ENCODE results near the gene GPC3.

DNA sequence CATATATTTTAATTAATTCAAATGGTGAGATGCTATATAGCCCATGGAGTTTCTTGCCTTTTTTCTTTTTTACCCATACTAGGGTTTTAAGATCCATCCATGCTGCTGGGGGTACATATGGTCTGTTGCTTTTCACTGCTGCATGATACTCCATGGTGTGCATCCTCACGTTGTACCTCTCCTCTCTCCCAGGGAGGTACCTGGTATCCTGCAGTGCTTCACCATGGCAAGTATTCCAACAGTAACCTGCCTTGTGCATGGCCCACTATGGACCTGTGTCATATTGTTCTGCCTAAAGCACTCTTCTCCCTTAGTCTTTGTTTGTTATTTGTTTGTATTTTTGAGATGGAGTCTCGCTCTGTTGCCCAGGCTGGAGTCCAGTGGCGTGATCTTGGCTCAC lies 455.8 kb downstream of the GPC3 start:
- no peak for TF ChIP-seq EP300 (IDR thresholded peaks at IDR 0.05)
- TF ChIP-seq, protein P1, sequence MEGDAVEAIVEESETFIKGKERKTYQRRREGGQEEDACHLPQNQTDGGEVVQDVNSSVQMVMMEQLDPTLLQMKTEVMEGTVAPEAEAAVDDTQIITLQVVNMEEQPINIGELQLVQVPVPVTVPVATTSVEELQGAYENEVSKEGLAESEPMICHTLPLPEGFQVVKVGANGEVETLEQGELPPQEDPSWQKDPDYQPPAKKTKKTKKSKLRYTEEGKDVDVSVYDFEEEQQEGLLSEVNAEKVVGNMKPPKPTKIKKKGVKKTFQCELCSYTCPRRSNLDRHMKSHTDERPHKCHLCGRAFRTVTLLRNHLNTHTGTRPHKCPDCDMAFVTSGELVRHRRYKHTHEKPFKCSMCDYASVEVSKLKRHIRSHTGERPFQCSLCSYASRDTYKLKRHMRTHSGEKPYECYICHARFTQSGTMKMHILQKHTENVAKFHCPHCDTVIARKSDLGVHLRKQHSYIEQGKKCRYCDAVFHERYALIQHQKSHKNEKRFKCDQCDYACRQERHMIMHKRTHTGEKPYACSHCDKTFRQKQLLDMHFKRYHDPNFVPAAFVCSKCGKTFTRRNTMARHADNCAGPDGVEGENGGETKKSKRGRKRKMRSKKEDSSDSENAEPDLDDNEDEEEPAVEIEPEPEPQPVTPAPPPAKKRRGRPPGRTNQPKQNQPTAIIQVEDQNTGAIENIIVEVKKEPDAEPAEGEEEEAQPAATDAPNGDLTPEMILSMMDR (IDR thresholded peaks at IDR 0.05) = no peak
- no peak for TF ChIP-seq POLR2A (IDR thresholded peaks at IDR 0.05; ENCODE audit: low read depth)

Measured in esophagus muscularis mucosa (tissue), 4 donors.